K562 (cell line): ENCODE measurements around the gene PLEKHA8. TPM values are rescaled to one million over a fixed set of nuclear protein-coding genes. Genes with fewer than 3 reads are reported as not detected.

ENCODE experiments used
- CHD7 ChIP-seq: fragments of 200-600 bp; sonication (generic); IDR thresholded peaks from one replicate; pipeline ENCODE4 v1.6.1; 2012; ENCODE audit warnings: mild to moderate bottlenecking, low read depth, low read length, inconsistent platforms
- JUN ChIP-seq, 2 experiments: sonication (generic) in 1 of 2; formaldehyde crosslinking in 1 of 2; IDR thresholded peaks; 2 replicates each; pipeline versions ENCODE4 v1.6.1 to v1.8.0; 2012 to 2022; ENCODE audit warnings: borderline replicate concordance in 2 of 2, mild to moderate bottlenecking in 2 of 2, improper control_type of control experiment in 1 of 2, low read depth in 1 of 2, low read length in 1 of 2, missing genetic modification reagents in 1 of 2
- NFE2 ChIP-seq: IDR thresholded peaks from 2 replicates; pipeline ENCODE4 v1.6.1; 2014; ENCODE audit warnings: antibody characterized with exemption, low read depth
- SP2 ChIP-seq: IDR thresholded peaks from 2 replicates; pipeline ENCODE4 v1.6.1; 2011; ENCODE audit warnings: mild to moderate bottlenecking, low read depth, low read length, moderate library complexity; ENCODE audit not compliant: poor library complexity, severe bottlenecking; ENCODE audit errors: extremely low read depth
- ZBTB5 ChIP-seq: fragments of 450-650 bp; IDR thresholded peaks from 2 replicates; pipeline ENCODE4 v1.6.1; 2017; ENCODE audit warnings: antibody characterized with exemption
- ZNF232 ChIP-seq: sonication (generic); formaldehyde crosslinking; IDR thresholded peaks from 2 replicates; pipeline ENCODE4 v1.8.0; 2022; ENCODE audit warnings: mild to moderate bottlenecking, missing genetic modification reagents
- ZNF449 ChIP-seq: fragments of 250-450 bp; sonication (Bioruptor Pico); IDR thresholded peaks from 2 replicates; pipeline ENCODE4 v1.8.0; 2022; ENCODE audit warnings: moderate library complexity, mild to moderate bottlenecking, inconsistent platforms
- polyA plus RNA-seq, 8 experiments: library from polyadenylated mRNA; depleted of rRNA in 4 of 8; stranded (reverse) in 5 of 8; unstranded in 3 of 8; fragments of >200 nt; fragmentation: Nextera tagmentation in 2 of 8; fragmentation: Illumina TruSeq in 1 of 8; extraction: Ambion mirVana in 2 of 8; extraction: Trizol in 1 of 8; gene quantifications; 2 replicates each; pipeline versions ENCODE4 v1.2.1 to v1.2.3, GENCODE V29; 2011 to 2014; ENCODE audit warnings: inconsistent platforms in 1 of 8, missing spikeins in 1 of 8
- total RNA-seq, 7 experiments: library from RNA; depleted of rRNA in 6 of 7; stranded (reverse); fragments of >200 nt in 6 of 7; fragmentation: Illumina TruSeq in 2 of 7; extraction: Trizol in 2 of 7; gene quantifications; 2 replicates each; pipeline versions ENCODE4 v1.2.1 to v1.2.3, GENCODE V29; 2011 to 2021; ENCODE audit warnings: low replicate concordance in 1 of 7

Gene PLEKHA8
- total and polyA plus RNA-seq, 9 of the 15 experiments (the other 6 are each of a cell fraction or from before 2014, with no cell fraction given), result 3.2 to 16.3 (median 11.8) TPM

- TF ChIP-seq JUN (IDR thresholded peaks at IDR 0.05; ENCODE audit: borderline replicate concordance, low read depth, low read length) (peak; percentile 63; the same call in 1 of the 2 replicates), JUN (CRISPR knock-in tag; IDR thresholded peaks at IDR 0.05; ENCODE audit: borderline replicate concordance) (no peak), SP2 (no peak), ZBTB5 (no peak), CHD7 (no peak), NFE2 (peak; percentile 52), ZNF232 (CRISPR knock-in tag) (no peak), ZNF449 (no peak)
Observed at GRCh38 chr7:30171766-30172447, 143.7 kb downstream of the PLEKHA8 start (continued).
